SU-DHL-6 (cell line): ENCODE data around the gene MMP21.

Experiments
- H2AFZ ChIP-seq: fragments of 200-600 bp; sonication (generic); 2 replicates; pipeline ENCODE4 v1.6.1; 2014; ENCODE audit warnings: low read depth, mild to moderate bottlenecking, moderate library complexity, mixed read lengths, antibody characterized with exemption, low read length; ENCODE audit not compliant: severe bottlenecking
- H3F3A ChIP-seq: fragments of 200-600 bp; shearing (Covaris generic); 2 replicates; pipeline ENCODE4 v1.6.0; 2016; ENCODE audit warnings: antibody characterized with exemption, mild to moderate bottlenecking; ENCODE audit not compliant: insufficient read depth
- H3K27ac ChIP-seq: fragments of 200-600 bp; sonication (generic); 2 replicates; pipeline ENCODE4 v1.5.1; 2016; ENCODE audit warnings: low read depth, mild to moderate bottlenecking, low read length, moderate library complexity, mixed read lengths
- H3K27me3 ChIP-seq: fragments of 200-600 bp; sonication (generic), shearing (Covaris generic); 2 replicates; pipeline ENCODE4 v1.6.0; 2014; ENCODE audit warnings: mild to moderate bottlenecking, low read length
- H3K36me3 ChIP-seq: fragments of 200-600 bp; sonication (generic); 2 replicates; pipeline ENCODE4 v1.6.1; 2014; ENCODE audit warnings: mild to moderate bottlenecking, low read length, mixed read lengths
- H3K4me2 ChIP-seq: fragments of 300-600, 200-600 bp; shearing (Covaris generic), sonication (generic); 2 replicates; pipeline ENCODE4 v1.6.0; 2014; ENCODE audit warnings: low read length, low read depth, mild to moderate bottlenecking; ENCODE audit not compliant: poor library complexity, severe bottlenecking
- H3K4me3 ChIP-seq: fragments of 200-600 bp; sonication (generic); 2 replicates; pipeline ENCODE4 v1.5.1; 2014; ENCODE audit warnings: antibody characterized with exemption, low read length, mild to moderate bottlenecking, mixed read lengths; ENCODE audit not compliant: insufficient read depth, poor library complexity, severe bottlenecking
- H3K79me2 ChIP-seq: fragments of 200-600 bp; sonication (generic); 2 replicates; pipeline ENCODE4 v1.6.1; 2014; ENCODE audit warnings: mild to moderate bottlenecking, low read length, moderate library complexity; ENCODE audit not compliant: insufficient read depth
- H3K9ac ChIP-seq: fragments of 200-600 bp; sonication (generic); 2 replicates; pipeline ENCODE4 v1.7.0; 2014; ENCODE audit warnings: mild to moderate bottlenecking, low read length
- H3K9me2 ChIP-seq: fragments of 200-600 bp; sonication (generic); replicated peaks from 2 replicates; pipeline ENCODE4 v1.6.1; 2014; ENCODE audit warnings: low read length; ENCODE audit not compliant: insufficient read depth
- H3K9me3 ChIP-seq: fragments of 200-600 bp; sonication (generic); 2 replicates; pipeline ENCODE4 v1.6.1; 2014; ENCODE audit warnings: low read length, mixed read lengths; ENCODE audit not compliant: insufficient read depth
- H4K20me1 ChIP-seq: fragments of 200-600 bp; sonication (generic); 2 replicates; pipeline ENCODE4 v1.6.1; 2014; ENCODE audit warnings: low read depth, mild to moderate bottlenecking, antibody characterized with exemption, low read length, moderate library complexity, mixed read lengths
- EZH2phosphoT487 ChIP-seq: fragments of 200-600 bp; sonication (generic), shearing (Covaris generic); conservative IDR thresholded peaks from 2 replicates; pipeline ENCODE4 v1.6.1; 2018; ENCODE audit warnings: mild to moderate bottlenecking, antibody characterized with exemption, low read length, moderate library complexity, mixed read lengths
- TF ChIP-seq, protein P1 (sequence below): fragments of 200-600 bp; sonication (generic); IDR thresholded peaks from one replicate; pipeline ENCODE4 v1.5.1; 2017; ENCODE audit warnings: antibody characterized with exemption, mild to moderate bottlenecking, low read length, moderate library complexity; ENCODE audit not compliant: insufficient read depth, poor library complexity, severe bottlenecking

Gene MMP21

DNA sequence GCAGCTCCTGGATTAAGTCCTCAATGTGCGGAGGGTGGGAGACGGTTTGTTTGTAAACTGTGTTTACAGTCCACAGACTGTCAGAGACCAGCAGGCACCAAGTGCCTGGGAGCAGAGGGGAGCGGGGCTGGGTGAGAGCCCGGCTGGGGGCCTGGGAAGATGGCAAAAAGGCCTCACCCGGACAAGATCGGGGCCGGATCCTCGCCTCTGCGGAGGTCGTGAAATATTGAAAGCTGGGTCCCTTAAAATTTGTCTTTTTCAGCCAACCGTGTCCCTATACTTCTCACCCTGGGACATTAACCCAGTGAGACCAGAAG is 2.8 kb downstream of the MMP21 start:
- TF ChIP-seq EZH2phosphoT487, result no peak
- TF ChIP-seq, protein P1, sequence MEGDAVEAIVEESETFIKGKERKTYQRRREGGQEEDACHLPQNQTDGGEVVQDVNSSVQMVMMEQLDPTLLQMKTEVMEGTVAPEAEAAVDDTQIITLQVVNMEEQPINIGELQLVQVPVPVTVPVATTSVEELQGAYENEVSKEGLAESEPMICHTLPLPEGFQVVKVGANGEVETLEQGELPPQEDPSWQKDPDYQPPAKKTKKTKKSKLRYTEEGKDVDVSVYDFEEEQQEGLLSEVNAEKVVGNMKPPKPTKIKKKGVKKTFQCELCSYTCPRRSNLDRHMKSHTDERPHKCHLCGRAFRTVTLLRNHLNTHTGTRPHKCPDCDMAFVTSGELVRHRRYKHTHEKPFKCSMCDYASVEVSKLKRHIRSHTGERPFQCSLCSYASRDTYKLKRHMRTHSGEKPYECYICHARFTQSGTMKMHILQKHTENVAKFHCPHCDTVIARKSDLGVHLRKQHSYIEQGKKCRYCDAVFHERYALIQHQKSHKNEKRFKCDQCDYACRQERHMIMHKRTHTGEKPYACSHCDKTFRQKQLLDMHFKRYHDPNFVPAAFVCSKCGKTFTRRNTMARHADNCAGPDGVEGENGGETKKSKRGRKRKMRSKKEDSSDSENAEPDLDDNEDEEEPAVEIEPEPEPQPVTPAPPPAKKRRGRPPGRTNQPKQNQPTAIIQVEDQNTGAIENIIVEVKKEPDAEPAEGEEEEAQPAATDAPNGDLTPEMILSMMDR, result no peak
- H4K20me1 ChIP-seq, result no peaks in the 10 kb centered on the region

DNA sequence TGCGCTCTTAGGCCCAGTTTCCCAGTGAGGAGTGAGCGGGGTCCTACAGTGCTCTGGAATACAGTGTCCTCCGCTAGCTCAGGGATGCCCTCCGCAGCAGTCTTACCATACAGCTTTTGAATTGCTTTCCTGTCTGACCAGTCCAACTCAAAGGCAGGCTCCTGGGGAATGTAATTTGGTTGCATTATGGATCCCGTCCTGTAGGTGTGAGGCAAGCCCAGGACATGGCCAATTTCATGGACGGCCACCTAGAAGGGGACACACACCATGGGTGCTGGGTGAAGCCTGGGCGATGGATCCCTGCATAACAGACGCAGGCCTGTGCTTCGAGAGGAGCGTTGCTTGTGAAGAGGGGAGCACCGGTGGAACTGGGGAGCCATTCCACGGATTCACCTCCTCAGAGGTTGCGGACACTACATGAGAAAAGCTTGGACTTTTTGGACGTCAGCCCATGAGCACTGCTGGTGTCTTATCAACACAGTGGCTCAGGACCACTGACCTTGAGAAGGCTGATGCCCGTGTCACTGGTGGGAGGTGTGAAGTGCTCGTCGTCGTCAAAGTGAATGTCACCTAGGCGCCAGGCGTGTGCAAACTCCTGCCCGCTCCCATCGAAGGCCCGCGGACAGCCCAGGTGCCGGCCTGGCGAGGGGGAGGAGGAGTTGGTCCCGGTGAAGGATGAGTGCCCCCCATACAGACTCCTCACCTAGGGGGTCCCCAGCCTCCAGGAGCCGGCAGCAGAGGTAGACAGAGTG is 3.3 kb downstream of the MMP21 start:
- Histone ChIP-seq H3K79me2 (no peaks in the 10 kb centered on the region), H3K9me2 (no peaks in the 10 kb centered on the region), H3K9ac (no peak overlapping the region), H3K27ac (no peak overlapping the region), H2AFZ (no peak overlapping the region), H4K20me1 (no peaks in the 10 kb centered on the region), H3K36me3 (no peaks in the 10 kb centered on the region), H3F3A (no peaks in the 10 kb centered on the region), H3K27me3 (no peaks in the 10 kb centered on the region), H3K4me2 (no peak overlapping the region), H3K9me3 (no peaks in the 10 kb centered on the region), H3K4me3 (no peak overlapping the region)
- no peak for TF ChIP-seq EZH2phosphoT487
- TF ChIP-seq, protein P1, result no peak

More for the DNA sequence above, 2.8 kb downstream of the MMP21 start:
- Histone ChIP-seq H3K79me2 (no peaks in the 10 kb centered on the region), H3K27ac (no peak overlapping the region), H3K27me3 (no peaks in the 10 kb centered on the region), H3K4me2 (no peak overlapping the region), H3K4me3 (no peak overlapping the region), H3K9me2 (no peaks in the 10 kb centered on the region), H3F3A (no peaks in the 10 kb centered on the region), H2AFZ (no peak overlapping the region), H3K9me3 (no peaks in the 10 kb centered on the region), H3K36me3 (no peaks in the 10 kb centered on the region), H3K9ac (no peak overlapping the region)

DNA sequence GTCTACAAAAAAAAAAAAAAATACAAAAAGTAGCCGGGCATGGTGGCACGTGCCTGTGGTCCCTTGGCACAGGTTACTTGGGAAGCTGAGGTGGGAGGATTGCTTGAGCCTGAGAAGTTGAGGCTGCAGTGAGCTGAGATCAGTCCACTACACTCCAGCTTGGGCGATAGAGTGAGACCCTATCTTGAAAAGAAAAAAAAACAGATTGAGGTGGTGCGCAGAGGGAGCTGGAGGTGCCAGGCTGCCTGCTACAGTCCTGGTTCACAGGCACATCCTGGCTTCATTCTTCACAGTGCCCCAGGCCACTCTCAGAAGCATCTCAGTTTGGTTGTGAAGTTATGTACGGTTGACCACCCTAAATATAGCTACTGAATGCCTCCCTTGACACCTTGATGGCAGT is 4.8 kb downstream of the MMP21 start:
- Histone ChIP-seq H3K79me2 (no peaks in the 10 kb centered on the region), H3K9me3 (no peaks in the 10 kb centered on the region), H3K36me3 (no peaks in the 10 kb centered on the region)

More for the DNA sequence above, 4.8 kb downstream of the MMP21 start:
- Histone ChIP-seq H4K20me1 (no peaks in the 10 kb centered on the region), H3K4me2 (no peak overlapping the region), H3K9me2 (no peaks in the 10 kb centered on the region), H3K27ac (no peak overlapping the region), H3F3A (no peaks in the 10 kb centered on the region), H3K4me3 (no peak overlapping the region), H3K9ac (no peak overlapping the region), H3K27me3 (no peaks in the 10 kb centered on the region), H2AFZ (no peak overlapping the region)
- TF ChIP-seq, protein P1, result no peak
- TF ChIP-seq EZH2phosphoT487, result no peak
